IPS-18c (cell line): ENCODE data around the gene MUS81.
"Not testable (repeated sequence)": the region's sequence is repeated elsewhere in the genome, so short reads cannot be mapped to it uniquely, and the experiment has no call there.

Experiments used
- H3K4me3 ChIP-seq: 2 replicates; pipeline ENCODE4 v1.7.0; 2013; ENCODE audit warnings: low read depth, mild to moderate bottlenecking, low read length, moderate library complexity; ENCODE audit not compliant: insufficient read depth
- H3K9me3 ChIP-seq: one replicate; pipeline ENCODE4 v1.6.1; 2013; ENCODE audit warnings: mild to moderate bottlenecking, low read length, moderate library complexity; ENCODE audit not compliant: control insufficient read depth, insufficient read depth

The MUS81 gene

DNA sequence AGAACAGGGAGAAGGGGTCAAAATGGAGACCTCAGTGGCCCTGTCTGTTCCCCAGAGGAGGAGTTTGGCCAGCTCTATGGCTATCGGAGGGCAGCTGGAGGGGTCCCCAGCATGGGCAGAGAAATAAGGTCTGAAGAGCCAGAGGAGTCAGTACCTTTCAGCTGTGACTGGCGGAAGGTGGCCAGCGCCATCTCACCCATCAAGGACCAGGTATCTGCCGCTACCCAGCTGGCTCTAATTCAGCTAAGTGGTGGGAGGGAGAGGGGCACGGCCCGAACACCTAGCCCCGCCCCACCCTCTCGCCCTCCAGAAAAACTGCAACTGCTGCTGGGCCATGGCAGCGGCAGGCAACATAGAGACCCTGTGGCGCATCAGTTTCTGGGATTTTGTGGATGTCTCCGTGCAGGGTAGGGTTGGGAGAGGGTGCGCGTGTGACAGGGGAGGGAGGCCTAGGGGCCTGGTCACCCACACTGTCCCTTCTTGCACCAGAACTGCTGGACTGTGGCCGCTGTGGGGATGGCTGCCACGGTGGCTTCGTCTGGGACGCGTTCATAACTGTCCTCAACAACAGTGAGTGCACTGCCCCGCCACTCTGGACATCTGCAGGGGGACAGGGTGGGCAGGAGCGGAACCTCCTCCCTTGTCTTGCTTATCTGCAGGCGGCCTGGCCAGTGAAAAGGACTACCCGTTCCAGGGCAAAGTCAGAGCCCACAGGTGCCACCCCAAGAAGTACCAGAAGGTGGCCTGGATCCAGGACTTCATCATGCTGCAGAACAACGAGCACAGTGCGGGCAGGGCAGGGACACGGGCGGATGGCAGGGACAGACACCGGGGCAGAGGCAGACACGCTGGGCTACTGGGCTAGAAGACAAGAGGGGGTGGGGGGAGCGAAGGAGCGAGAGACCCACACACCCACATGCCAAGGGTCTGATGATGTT is 22.2 kb downstream of the MUS81 start:
- Histone ChIP-seq H3K9me3 (no peaks in the 10 kb centered on the region), H3K4me3 (no peak overlapping the region)

DNA sequence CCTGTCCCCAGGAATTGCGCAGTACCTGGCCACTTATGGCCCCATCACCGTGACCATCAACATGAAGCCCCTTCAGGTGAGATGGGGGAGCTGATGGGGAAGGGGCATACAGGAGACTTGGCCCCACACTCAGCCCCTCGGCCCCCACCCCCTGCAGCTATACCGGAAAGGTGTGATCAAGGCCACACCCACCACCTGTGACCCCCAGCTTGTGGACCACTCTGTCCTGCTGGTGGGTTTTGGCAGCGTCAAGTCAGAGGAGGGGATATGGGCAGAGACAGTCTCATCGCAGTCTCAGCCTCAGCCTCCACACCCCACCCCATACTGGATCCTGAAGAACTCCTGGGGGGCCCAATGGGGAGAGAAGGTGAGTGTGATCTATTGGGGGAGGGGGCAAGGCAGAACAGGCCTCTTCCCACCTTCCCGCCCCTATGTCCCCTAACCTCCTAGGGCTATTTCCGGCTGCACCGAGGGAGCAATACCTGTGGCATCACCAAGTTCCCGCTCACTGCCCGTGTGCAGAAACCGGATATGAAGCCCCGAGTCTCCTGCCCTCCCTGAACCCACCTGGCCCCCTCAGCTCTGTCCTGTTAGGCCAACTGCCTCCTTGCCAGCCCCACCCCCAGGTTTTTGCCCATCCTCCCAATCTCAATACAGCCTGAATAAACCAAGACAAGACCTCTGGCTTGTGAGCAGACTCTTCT is 23.0 kb downstream of the MUS81 start:
- no peak overlapping the region; the same call in 1 of the 2 replicates for H3K4me3 ChIP-seq
- H3K9me3 ChIP-seq, result no peaks in the 10 kb centered on the region

DNA sequence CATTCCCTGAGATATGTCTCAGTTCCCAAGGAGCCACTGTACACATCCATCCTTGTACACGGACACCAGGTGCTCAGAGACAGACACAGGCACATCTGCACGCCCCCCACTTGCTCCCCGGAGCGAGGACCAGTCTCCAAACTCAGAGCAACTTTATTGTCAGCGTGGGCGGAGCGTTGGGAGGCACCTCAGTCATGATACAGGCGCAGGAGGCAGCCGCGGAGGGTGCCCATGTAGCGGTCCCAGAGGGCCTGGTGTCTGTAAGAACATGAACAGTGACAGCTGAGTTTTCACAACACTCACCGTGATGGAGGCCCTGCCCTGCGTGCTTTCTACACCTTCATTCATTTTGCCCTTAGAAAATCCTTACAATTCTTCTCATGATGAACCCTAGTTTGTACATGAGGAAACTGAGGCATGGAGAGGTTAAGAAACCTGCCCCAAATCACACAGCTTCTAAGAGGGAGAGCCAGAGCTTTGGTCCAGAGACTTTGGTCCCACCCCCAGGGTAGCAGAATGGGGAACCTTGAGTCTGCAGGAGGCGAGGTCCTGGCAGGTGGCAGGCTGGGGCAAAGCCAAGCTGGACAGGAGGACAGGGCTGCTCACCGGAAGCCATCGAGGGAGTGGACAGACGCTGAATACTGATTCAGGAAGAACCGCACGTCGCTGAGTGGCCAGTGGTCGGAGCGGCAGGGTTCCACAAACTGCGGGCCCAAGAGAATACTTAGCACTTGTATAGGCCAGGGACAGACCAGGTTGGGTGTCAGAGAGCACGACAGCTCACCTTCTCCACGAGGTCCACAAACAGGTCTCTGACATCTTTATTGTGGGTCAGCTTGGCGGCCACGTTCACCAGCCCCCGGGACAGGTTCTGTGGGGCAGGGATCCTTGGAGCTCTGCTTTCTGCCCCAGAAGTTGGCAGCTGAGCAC is 23.8 kb downstream of the MUS81 start:
- no peaks in the 10 kb centered on the region for H3K9me3 ChIP-seq
- no peak overlapping the region for H3K4me3 ChIP-seq

DNA sequence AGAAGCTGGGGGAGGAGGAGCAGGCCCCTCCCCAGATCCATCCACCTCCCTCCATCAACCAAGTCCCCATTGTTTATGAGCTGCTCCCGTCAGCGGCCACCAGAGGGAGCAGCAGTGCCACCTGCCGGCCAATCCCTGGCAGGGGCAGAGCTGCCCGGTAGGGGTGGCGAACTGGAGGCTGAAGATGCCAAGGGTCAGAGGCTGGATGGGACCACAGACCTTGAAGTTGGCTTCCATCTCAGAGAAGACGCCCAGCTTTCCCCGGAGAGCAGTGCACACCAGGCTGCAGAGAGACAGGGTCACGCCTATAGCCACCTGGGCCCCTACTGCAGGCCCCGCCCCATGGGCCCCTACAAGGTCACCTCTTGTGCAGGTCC is 24.5 kb downstream of the MUS81 start:
- H3K9me3 ChIP-seq, result no peaks in the 10 kb centered on the region
- H3K4me3 ChIP-seq, result no peak overlapping the region

DNA sequence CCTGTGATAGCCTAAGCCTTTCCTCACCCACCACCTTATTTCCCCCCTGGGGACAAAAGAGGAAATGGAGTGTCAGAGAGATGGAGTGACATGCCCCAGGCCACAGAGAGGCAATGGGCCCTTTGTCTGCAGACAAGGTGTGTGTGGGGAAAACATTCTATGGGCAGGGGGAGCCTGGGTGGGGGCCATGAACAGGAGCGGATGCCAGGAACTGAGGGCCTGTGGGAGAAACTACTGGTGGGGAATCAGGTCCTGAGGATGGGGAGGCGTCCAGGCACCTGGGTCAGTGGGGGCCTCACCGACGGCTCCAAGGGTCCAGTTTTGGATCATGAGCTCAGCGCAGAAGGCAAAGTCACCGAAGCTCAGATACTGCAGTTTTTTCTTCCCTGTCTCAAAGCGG is 25.0 kb downstream of the MUS81 start:
- H3K4me3 ChIP-seq, result no peak overlapping the region
- no peaks in the 10 kb centered on the region for H3K9me3 ChIP-seq

DNA sequence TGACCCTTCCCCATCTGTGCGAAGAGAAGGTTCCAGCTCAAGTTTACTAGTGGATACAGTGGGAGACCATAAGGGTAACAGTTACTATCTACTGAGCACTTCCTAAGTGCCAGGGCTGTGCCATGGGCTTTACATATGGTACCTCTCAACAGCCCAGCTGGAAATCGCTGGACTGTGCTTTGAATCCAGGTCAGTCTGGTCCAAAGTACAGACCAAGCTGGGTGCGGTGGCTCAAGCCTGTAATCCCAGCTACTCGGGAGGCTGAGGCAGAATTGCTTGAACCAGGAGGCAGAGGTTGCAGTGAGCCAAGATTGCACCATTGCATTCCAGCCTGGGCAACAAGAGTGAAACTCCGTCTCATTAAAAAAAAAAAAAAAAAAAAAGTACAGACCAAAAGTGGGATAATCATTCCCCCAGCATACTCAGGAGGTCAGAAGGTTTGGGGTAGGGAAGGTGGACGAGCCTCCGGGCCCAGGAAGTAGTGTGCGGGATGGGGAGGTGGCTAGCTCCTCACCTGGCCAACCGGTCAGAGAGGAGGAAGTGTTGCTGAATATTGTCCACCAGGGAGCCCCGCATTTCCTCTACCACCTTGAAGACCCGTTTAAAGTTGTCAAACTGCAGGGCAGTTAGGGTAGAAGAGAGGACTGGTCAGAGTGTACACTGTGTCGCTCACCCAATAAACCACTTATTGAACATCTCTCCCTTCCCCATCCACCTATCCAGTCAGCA is 25.7 kb downstream of the MUS81 start:
- H3K4me3 ChIP-seq, result no peak overlapping the region
- H3K9me3 ChIP-seq, result no peaks in the 10 kb centered on the region

DNA sequence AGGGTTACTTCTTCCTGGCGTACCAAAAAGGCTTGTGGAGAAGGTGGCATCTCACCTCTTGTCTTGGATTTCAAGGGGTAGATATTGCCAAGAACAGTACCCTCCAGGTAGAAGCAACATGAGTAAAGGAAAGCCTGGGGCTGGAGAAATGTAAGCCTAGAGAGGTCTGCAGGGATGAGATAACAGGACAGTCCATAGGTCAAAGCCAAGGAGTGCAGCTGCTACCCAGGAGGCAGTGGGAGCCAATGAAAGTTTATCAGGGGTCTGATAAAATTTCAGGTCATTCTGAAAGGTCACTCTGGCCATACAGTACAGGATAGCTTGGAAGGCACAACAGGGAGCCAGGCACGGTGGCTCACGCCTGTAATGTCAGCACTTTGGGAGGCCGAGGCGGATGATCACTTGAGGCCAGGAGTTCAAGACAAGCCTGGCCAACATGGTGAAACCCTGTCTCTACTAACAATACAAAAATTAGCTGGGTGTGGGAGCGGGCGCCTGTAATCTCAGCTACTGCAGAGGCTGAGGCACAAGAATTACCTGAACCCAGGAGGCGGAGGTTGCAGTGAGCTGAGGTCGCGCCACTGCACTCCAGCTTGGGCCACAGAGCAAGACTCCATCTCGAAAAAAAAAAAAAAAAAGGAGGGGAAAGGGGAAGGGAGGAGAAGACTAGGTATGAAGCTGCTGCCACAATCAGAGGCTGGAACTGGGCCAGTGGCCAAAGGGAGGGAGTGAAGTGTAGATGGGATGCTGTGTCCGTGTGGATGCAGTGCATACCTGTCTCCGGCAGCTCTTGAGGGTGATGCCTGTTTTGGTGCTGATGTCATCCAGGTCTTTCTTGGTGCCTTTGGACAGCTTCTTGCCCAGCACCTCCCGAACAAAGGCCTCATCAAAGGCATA is 26.8 kb downstream of the MUS81 start:
- Histone ChIP-seq H3K9me3 (no peaks in the 10 kb centered on the region), H3K4me3 (peak overlapping the region; percentile 94)

DNA sequence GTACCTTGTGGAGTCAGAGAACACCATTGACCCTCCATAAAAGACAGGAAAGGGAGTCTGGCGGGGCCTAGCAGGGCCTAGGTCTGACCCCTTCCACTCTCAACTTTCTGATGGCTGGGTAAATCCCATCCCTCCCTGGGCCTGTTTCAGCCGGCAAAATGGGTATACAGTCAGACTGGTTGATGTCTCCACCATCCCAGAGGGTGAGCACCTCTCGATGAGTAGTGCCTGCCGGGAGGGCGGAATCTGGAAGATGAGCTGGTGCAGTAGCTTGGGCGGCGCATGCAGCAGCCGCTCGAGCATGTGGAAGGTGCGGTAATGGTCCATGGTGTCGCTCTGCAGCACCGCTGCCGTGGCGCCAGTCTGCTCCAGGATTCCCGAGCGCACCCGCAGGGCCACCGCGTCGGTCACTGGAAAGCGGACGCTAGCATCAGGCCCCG is 27.5 kb downstream of the MUS81 start:
- Histone ChIP-seq H3K9me3 (no peaks in the 10 kb centered on the region), H3K4me3 (peak overlapping the region; percentile 94)

DNA sequence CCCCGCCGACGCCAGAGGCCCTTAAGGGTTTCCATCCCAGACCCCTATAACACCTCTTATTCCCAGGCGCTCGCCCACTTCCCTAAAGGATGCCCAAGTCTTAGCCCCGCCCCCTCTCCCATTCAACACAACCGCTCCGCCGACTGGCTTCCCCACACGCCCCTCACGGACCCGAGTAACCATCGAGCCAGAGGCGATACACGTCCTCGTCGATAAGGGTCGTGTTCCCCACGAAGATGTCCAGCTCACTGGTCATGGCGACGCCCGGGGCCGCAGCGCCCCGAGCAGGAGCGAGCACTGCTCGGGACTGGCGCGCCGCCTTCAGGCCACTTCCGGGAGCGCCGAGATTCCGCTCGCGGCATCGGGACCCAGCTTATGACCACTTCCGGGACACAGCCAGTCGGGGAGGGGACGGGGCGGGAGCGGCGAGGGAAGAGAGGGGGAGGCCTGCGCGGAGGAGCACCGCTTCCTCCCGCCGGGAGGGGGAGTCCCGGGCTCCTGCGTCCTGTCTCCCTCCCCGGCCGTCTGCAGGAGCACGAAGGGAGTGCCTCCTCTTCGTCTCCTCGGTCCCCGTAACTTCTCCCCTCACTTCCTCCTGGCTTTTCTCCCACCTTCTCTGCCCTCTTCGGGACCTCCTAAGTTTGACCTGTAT is 28.1 kb downstream of the MUS81 start, which contains the start of gene FIBP:
Gene FIBP (minus strand): TSS at position 309 of the 652 bp plus-strand sequence. CDS start 53 bp downstream, at position 256.
- Histone ChIP-seq H3K4me3 (peak within 1 kb of the TSS; percentile 94), H3K9me3 (no peaks in the 10 kb centered on the region)

DNA sequence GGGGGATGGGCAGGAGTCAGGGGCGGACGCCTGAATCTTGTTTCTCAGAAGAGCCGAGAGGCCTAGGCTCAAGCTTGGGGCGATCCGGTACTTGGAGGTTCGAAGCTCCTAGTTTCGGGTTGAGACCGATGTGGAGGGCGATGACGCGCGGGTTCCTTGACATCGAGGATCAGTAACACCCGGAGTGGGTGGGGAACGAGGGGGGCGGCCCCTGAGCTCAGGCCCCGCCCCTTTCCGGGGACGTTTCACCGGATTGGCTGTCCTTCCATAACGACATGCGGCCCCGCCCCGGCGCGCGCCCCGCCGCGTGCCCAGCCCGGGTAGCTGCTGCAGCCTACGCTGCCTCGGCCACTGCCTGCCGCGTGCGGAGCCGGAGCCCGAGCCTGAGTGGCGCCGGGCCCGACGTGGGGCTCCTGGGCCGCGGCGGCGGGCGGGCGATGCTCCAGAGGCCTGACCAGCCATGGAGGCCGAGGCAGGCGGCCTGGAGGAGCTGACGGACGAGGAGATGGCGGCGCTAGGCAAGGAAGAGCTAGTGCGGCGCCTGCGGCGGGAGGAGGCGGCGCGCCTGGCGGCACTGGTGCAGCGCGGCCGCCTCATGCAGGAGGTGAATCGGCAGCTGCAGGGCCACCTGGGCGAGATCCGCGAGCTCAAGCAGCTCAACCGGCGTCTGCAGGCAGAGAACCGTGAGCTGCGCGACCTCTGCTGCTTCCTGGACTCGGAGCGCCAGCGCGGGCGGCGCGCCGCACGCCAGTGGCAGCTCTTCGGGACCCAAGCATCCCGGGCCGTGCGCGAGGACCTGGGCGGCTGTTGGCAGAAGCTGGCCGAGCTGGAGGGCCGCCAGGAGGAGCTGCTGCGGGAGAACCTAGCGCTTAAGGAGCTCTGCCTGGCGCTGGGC is 30.3 kb downstream of the MUS81 start, which contains the start of gene CCDC85B:
Gene CCDC85B (plus strand): TSS at position 350 of the 895 bp plus-strand sequence. CDS start 111 bp downstream, at position 461.
- Histone ChIP-seq H3K9me3 (no peaks in the 10 kb centered on the region), H3K4me3 (peak within 1 kb of the TSS; percentile 90)

DNA sequence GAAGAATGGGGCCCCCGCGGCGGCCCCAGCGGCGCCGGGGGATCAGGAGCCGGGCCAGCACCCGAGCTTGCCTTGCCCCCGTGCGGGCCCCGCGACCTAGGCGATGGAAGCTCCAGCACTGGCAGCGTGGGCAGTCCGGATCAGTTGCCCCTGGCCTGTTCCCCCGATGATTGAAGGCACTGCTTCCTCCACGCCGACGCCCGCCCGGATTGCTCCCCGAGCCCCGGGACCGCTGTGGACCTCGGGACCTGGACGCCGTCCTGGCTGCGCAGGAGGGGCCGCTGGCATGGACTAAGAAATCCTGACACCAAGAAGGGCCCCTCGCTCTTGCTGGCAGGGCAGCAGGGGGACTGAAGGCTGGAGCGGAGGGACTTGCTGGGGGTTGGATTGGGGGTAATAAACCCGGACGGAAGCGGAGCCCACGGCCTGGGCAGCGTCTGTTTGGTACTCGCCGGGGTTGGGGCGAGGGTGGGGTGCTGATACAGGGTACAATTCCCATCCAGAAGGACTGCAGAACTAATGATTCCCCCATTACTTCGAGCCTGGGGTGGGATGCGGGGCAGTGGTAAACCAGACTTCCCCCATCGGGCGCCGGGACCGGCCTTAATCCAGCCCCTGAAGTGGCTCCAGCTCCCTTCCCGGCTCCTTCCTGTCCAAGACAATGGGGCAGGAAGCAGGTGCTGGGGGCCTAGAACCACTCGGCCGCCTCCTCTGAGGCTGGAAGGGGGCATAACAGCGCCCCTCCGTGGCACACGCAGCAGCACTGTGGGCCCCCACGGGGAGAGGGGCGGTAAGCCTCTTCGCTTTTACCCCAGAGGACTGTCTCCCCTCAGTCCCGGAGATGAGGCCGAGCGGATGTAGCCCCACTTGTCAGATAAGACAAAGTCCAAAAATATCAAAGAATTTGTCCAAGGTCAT is 31.2 kb downstream of the MUS81 start:
- H3K9me3 ChIP-seq, result no peaks in the 10 kb centered on the region
- H3K4me3 ChIP-seq, result peak overlapping the region; percentile 90

DNA sequence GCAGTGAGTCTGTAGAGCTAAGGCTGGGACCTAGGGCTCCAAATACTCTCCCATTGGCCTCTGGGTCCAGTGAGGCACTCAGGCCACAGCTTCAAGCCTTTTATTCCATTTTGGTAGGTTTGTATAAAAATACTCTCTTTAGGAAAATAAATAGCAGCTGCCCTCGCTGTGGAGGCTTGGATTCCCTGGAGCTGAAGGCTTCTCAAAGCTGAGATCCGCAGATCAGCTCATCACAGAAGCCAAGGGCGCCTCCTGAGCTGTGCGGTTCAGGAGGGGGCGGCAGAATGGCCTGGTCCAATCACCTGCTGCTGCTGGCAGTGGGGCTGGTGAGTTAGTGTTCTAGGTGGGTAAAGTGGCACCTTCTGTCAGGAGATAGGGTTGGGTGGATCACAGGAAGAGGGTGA is 31.9 kb downstream of the MUS81 start:
- H3K9me3 ChIP-seq, result not testable (repeated sequence)
- H3K4me3 ChIP-seq, result peak overlapping the region; percentile 90; the same call in 1 of the 2 replicates

DNA sequence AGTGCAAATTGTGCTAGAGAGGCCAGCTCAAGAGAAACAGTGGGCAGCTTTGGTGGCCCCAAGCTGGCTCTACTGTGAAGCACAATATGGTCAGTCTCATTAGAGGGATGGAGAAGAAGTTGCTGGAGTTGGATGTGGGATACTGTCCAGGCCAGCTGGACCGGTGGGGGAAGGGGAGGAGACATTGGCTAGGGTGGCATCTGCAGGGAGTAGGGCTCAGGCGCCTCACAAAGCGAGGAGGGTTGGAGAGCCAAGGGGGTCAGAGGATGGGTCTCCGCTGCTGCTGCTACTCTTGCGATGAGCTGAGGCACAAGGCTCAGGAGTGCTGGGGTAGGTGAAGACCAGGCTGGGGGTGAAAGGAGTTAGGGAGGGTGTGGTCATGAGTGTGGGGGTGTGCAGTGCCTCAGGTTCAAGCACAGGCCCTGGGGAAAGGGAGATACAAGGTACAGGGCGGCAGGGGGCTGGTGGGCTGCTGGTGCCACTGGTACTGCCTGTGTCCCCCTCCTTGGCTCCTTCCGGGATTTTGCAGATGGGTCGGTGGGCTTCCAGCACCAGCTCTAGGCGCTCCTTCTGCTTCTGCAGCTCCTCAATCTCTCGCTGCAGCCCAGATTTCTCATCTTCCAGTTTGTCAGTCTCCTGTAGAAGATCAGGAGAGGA is 32.6 kb downstream of the MUS81 start:
- H3K9me3 ChIP-seq, result no peaks in the 10 kb centered on the region
- H3K4me3 ChIP-seq, result no peak overlapping the region
